ENCODE measurements around the gene GRAMD4. TPM values are rescaled to one million over a fixed set of nuclear protein-coding genes. Genes with fewer than 3 reads are reported as not detected.

Gene GRAMD4
- total RNA-seq, 1 experiment from 2014 or later = 19.8 TPM

DNA sequence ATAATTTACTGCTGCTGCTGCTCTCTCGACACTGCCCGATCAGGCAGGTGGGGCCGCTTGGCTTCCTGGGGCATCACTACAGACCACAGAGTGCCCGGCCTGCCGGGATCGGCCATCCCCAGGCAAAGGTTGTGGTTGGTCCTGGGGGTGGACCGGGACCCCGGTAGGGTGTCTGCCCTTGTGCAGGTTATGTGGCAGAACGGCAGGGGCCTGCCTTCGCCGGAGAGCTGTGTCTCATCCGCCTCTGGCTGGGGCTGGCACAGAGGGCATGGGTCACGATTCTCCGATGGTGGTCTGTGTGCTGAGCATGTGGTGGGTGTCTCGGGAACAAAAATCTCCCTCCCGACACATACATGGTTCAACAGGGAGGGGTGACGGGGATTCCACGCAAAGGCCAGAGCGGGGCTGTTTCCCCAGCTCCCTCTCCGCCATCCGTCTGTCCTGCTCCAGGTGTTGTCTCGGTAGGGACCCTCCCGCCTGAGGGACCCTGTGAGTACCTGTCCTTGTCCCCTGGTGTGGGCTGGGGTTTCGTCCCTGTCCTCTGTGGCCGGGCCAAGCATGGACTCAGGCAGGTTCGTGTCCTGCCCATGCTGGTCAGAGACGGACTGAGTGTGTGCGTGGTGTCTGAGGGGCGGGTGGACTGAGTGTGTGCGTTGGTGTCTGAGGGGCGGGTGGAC, 7.8 kb downstream of the GRAMD4 start:
- H2BK5ac ChIP-seq (ENCODE audit: insufficient read length, low read length) = no peak overlapping the region

More for the DNA sequence above, 7.8 kb downstream of the GRAMD4 start:
- peak overlapping the region; percentile 80 for H3K18ac ChIP-seq (ENCODE audit: insufficient read length, low read depth, low read length)
- no peak overlapping the region for H3K9ac ChIP-seq (ENCODE audit: extremely low read depth, insufficient read length, low read length)
- H2BK20ac ChIP-seq (ENCODE audit: low read depth, low read length, poor library complexity, severe bottlenecking) = no peak overlapping the region
- Mint-ChIP-seq H3K27me3 (ENCODE audit: low read depth) (no peaks in the 10 kb centered on the region; the same call in 1 of the 2 replicates), H3K27ac (peak overlapping the region in 1 of 3 experiments; percentile 60; a peak in 2 of 7 replicates), H3K4me1 (peaks cover 9 to 33% of the 10 kb centered on the region in 2 experiments), H3K4me3 (no peak overlapping the region), H3K9me3 (no peaks in the 10 kb centered on the region), H3K36me3 (ENCODE audit: insufficient read depth in 1 of 3, low read depth in 3 of 3) (peaks cover 0 to 15% (median 3%) of the 10 kb centered on the region in 3 experiments; a peak in 3 of 7 replicates)
- no peak overlapping the region for H4K5ac ChIP-seq (ENCODE audit: insufficient read length, low read depth, low read length)
- H3K23me2 ChIP-seq (ENCODE audit: insufficient read length, low read depth, low read length, poor library complexity, severe bottlenecking) = no peaks in the 10 kb centered on the region
- H3K56ac ChIP-seq (ENCODE audit: insufficient read length, low read depth, low read length) = no peak overlapping the region
- WGBS (ENCODE audit: extremely low coverage, insufficient read length, low lambda C conversion rate) = no CpG with 5 or more reads among the region's 31 CpGs
- H3K27ac ChIP-seq (ENCODE audit: insufficient read length, low read depth, low read length) = no peak overlapping the region
- no peaks in the 10 kb centered on the region for H3K79me1 ChIP-seq (ENCODE audit: insufficient read depth, low read depth, low read length, poor library complexity, severe bottlenecking)
- H4K8ac ChIP-seq (replicated peaks; ENCODE audit: insufficient read length, low read depth, low read length) = no peak overlapping the region
- H3K79me2 ChIP-seq (ENCODE audit: insufficient read depth, low read length) = no peaks in the 10 kb centered on the region
- no peak overlapping the region for H4K91ac ChIP-seq (ENCODE audit: insufficient read length, low read depth, low read length)
- TF ChIP-seq, protein P1, sequence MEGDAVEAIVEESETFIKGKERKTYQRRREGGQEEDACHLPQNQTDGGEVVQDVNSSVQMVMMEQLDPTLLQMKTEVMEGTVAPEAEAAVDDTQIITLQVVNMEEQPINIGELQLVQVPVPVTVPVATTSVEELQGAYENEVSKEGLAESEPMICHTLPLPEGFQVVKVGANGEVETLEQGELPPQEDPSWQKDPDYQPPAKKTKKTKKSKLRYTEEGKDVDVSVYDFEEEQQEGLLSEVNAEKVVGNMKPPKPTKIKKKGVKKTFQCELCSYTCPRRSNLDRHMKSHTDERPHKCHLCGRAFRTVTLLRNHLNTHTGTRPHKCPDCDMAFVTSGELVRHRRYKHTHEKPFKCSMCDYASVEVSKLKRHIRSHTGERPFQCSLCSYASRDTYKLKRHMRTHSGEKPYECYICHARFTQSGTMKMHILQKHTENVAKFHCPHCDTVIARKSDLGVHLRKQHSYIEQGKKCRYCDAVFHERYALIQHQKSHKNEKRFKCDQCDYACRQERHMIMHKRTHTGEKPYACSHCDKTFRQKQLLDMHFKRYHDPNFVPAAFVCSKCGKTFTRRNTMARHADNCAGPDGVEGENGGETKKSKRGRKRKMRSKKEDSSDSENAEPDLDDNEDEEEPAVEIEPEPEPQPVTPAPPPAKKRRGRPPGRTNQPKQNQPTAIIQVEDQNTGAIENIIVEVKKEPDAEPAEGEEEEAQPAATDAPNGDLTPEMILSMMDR (conservative IDR thresholded peaks at IDR 0.05) = no peak
- no peaks in the 10 kb centered on the region for H3K27me3 ChIP-seq (ENCODE audit: insufficient read depth, low read length)
- H3K4me1 ChIP-seq (ENCODE audit: insufficient read depth, low read length) = no peaks in the 10 kb centered on the region
- H3K14ac ChIP-seq (ENCODE audit: insufficient read depth, low read length) = peak overlapping the region; percentile 39
- no peak for DNase-seq
- H2BK12ac ChIP-seq (ENCODE audit: insufficient read length, low read depth, low read length) = no peak overlapping the region
- H3K9me3 ChIP-seq (ENCODE audit: control insufficient read depth, low read depth, low read length) = no peaks in the 10 kb centered on the region
- no peaks in the 10 kb centered on the region for H4K20me1 ChIP-seq (ENCODE audit: control insufficient read depth, insufficient read depth, insufficient read length)
- no peak overlapping the region for H3T11ph ChIP-seq (ENCODE audit: low read length)
- H3K23ac ChIP-seq (ENCODE audit: insufficient read length, low read depth, low read length) = no peak overlapping the region
- H2AK5ac ChIP-seq (ENCODE audit: insufficient read length, low read length) = no peak overlapping the region
- no peak overlapping the region; the same call in 1 of the 2 replicates for H3K4ac ChIP-seq (ENCODE audit: low read depth, low read length)
- H2BK120ac ChIP-seq (ENCODE audit: low read depth, low read length, poor library complexity, severe bottlenecking) = no peak overlapping the region
- no peak overlapping the region for H2BK15ac ChIP-seq (ENCODE audit: low read depth, low read length)
- H3K4me2 ChIP-seq (ENCODE audit: insufficient read depth, insufficient read length, low read length) = no peak overlapping the region
- H2AFZ ChIP-seq (ENCODE audit: low read length) = no peak overlapping the region

Data from H9 (cell line).